Right atrium auricular region (tissue), 2 donors: Measurements from ENCODE around the gene ATP8B2. TPM values are rescaled to one million over a fixed set of nuclear protein-coding genes. Genes with fewer than 3 reads are reported as not detected.
"Not testable (repeated sequence)": the region's sequence is repeated elsewhere in the genome, so short reads cannot be mapped to it uniquely, and the experiment has no call there.

Experiments
- DNase-seq: peaks from one replicate; pipeline ENCODE4 v3.0.0-alpha.2; 2019; ENCODE audit warnings: low spot score
- H3K27ac ChIP-seq, 2 donors: fragments of 200-600 bp; sonication (generic); 1 replicate in 1 of 2; 2 replicates in 1 of 2; pipeline ENCODE4 v1.5.1; 2016 to 2019
- H3K27me3 ChIP-seq, 2 donors: fragments of 200-600 bp; sonication (generic); one replicate each; pipeline versions ENCODE4 v1.5.1 to v1.6.0; 2017 to 2019
- H3K36me3 ChIP-seq: fragments of 200-600 bp; sonication (generic); one replicate; pipeline ENCODE4 v1.5.1; 2016
- H3K4me1 ChIP-seq, 2 donors: fragments of 200-600 bp; sonication (generic); one replicate each; pipeline versions ENCODE4 v1.5.1 to v1.6.0; 2017 to 2019
- H3K4me3 ChIP-seq, 2 donors: fragments of 200-600 bp; sonication (generic); 1 replicate in 1 of 2; 2 replicates in 1 of 2; pipeline ENCODE4 v1.5.1; 2017 to 2019; ENCODE audit warnings: mild to moderate bottlenecking in 1 of 2, moderate library complexity in 1 of 2
- H3K9me3 ChIP-seq, 2 donors: fragments of 200-600 bp; sonication (generic); one replicate each; pipeline ENCODE4 v1.5.1; 2019
- total RNA-seq, 2 donors: library from RNA; depleted of rRNA; stranded (reverse); fragments of >200 nt; gene quantifications; one replicate each; pipeline ENCODE4 v1.1.0, GENCODE V29; 2016
- TF ChIP-seq, protein P1 (sequence below), 2 donors: fragments of 200-600 bp; sonication (generic); IDR thresholded peaks; one replicate each; pipeline ENCODE4 v1.5.1; 2019; ENCODE audit warnings: antibody characterized with exemption in 2 of 2

ATP8B2 gene
- total RNA-seq, 2 donors from 2014 or later, result 22.8 to 82.5 TPM

DNA sequence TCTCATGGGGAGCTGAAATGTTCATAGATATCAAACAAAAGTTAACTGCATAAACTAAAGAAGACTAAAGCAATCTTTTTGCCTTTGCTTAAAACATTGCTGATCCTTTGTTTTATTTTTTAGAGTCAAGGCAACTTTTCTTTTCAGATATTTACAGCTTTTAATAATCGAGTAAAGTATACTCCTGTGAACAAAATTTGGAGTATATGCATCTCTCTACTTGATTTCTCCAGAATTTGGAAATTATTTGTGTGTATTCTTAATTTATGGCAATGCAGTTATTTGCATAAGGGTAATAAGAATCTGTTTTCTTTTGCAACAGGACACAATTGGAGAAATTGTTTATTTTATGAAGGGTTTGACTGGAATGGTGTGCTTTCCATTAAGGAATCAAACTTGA lies 8.6 kb upstream of the ATP8B2 start:
- Histone ChIP-seq H3K27ac (no peak overlapping the region), H3K9me3 (no peaks in the 10 kb centered on the region), H3K36me3 (no peaks in the 10 kb centered on the region), H3K4me1 (peaks cover 0 to 7% of the 10 kb centered on the region in 2 donors), H3K27me3 (no peaks in the 10 kb centered on the region), H3K4me3 (no peak overlapping the region)
- DNase-seq, result no peak
- TF ChIP-seq, protein P1, sequence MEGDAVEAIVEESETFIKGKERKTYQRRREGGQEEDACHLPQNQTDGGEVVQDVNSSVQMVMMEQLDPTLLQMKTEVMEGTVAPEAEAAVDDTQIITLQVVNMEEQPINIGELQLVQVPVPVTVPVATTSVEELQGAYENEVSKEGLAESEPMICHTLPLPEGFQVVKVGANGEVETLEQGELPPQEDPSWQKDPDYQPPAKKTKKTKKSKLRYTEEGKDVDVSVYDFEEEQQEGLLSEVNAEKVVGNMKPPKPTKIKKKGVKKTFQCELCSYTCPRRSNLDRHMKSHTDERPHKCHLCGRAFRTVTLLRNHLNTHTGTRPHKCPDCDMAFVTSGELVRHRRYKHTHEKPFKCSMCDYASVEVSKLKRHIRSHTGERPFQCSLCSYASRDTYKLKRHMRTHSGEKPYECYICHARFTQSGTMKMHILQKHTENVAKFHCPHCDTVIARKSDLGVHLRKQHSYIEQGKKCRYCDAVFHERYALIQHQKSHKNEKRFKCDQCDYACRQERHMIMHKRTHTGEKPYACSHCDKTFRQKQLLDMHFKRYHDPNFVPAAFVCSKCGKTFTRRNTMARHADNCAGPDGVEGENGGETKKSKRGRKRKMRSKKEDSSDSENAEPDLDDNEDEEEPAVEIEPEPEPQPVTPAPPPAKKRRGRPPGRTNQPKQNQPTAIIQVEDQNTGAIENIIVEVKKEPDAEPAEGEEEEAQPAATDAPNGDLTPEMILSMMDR (IDR thresholded peaks at IDR 0.05), result no peak

DNA sequence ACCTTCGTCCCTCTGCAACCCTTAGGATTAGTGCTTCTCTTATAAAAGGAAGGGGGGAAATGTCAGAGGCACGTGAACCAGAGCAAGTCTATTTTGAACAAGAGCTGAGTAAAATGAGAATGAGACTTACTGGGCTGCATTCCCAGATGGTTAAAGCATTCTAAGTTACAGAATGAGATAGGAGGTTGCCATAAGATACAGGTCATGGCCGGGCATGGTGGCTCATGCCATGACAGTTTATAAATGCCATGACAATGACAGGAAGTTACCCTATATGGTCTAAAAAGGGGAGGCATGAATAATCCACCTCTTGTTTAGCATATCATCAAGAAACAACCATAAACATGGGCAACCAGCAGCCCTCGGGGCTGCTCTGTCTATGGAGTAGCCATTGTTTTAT lies 6.9 kb upstream of the ATP8B2 start:
- TF ChIP-seq, protein P1 (IDR thresholded peaks at IDR 0.05), result no peak
- no peak for DNase-seq
- Histone ChIP-seq H3K4me3 (no peak overlapping the region), H3K9me3 (no peaks in the 10 kb centered on the region), H3K4me1 (peaks cover 0 to 7% of the 10 kb centered on the region in 2 donors), H3K36me3 (no peaks in the 10 kb centered on the region), H3K27ac (no peak overlapping the region), H3K27me3 (no peaks in the 10 kb centered on the region)

DNA sequence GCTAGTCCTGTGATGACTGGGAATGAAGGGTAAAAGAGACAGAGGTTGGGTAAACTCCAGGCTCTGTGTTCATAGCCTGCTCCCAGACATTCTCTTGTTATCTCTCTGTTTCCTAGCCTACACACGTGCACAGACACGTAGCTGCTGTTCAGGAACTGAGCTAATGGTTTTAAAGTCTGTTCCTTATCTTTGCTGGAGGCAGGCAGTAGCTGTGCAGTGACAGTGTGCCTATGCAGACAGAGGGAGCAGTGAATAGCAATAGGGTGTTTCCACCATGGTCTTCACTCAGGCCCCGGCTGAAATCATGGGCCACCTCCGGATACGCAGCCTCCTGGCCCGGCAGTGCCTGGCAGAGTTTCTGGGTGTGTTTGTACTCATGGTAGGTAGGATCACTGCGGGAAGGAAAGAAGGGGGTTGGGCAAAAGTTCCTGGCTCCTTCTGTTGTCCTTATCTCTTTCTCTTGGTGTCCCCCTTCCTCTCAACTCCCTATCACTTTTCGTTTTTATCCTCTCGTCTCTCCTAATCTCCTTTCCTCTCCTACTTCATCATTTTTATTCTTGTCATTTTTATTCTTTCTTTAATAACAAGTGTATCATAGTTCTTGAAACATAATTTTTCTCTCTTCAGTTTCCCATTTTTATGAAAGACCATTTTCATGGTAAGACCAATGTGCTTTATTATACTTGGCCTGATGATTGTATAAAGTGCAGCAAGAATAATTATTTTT lies 4.3 kb upstream of the ATP8B2 start, which contains the start of gene AQP10:
Gene AQP10, plus strand, starts transcription at position 212 of the 727 bp plus-strand sequence. Its CDS starts 63 bp downstream, at position 275.
- Histone ChIP-seq H3K4me1 (peaks cover 0 to 8% of the 10 kb centered on the region in 2 donors), H3K9me3 (no peaks in the 10 kb centered on the region), H3K36me3 (no peaks in the 10 kb centered on the region), H3K4me3 (no peak within 1 kb of the TSS), H3K27me3 (no peaks in the 10 kb centered on the region), H3K27ac (no peak within 1 kb of the TSS)
- no peak for DNase-seq
- TF ChIP-seq, protein P1 (IDR thresholded peaks at IDR 0.05), result peak in 1 of 2 donors; percentile 21

DNA sequence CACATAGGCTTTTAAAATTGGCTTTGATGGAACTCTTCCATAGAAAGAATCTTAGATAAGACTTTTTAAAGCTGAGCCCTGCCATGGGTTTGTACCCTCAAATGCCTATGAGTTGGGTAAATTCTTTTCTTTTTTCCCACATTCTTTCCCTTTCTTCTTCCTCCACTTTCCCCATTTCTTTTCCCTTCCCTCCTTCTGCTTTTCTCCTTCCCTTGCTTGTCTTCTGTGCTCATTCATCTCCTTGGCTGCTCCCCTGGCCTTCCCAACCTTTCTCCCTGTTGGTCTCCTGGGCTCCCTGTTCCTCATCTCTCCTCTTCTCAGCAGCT lies 3.8 kb upstream of the ATP8B2 start:
- not testable (repeated sequence) for H3K36me3 ChIP-seq, H3K9me3 ChIP-seq, DNase-seq, H3K27me3 ChIP-seq, H3K27ac ChIP-seq, H3K4me3 ChIP-seq
- H3K4me1 ChIP-seq, result peaks cover 0 to 14% of the 10 kb centered on the region in 2 donors

DNA sequence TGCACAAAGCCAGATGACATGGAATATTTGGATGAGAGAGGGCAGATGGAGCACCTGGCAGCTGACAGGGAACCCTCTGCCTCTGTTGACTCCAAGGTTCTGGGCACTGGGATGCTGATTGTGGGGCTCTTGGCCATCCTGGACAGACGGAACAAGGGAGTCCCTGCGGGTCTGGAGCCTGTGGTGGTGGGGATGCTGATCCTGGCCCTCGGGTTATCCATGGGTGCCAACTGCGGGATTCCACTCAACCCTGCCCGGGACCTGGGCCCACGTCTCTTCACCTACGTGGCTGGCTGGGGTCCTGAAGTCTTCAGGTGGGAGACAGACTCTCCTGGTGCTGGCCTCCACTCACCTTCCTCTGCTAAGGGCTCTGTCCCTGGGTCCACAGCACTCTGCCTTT lies 1.8 kb upstream of the ATP8B2 start:
- Histone ChIP-seq H3K27me3 (no peaks in the 10 kb centered on the region), H3K4me1 (peaks cover 0 to 32% of the 10 kb centered on the region in 2 donors), H3K27ac (no peak overlapping the region), H3K4me3 (no peak overlapping the region), H3K9me3 (no peaks in the 10 kb centered on the region), H3K36me3 (no peaks in the 10 kb centered on the region)
- DNase-seq, result no peak
- TF ChIP-seq, protein P1 (IDR thresholded peaks at IDR 0.05), result no peak

DNA sequence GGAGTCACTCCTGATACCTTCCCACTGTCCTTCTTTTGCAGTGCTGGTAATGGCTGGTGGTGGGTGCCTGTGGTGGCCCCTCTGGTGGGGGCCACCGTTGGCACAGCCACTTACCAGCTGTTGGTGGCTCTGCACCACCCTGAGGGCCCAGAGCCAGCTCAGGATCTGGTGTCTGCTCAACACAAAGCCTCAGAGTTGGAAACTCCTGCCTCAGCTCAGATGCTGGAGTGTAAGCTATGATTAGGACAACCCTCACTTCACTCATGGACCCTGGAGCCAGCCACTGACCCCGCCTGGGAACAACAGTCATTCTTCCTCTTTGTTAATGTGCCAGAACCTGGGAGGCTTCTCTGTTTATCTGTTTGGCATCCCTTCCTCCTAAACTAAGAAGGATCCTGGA lies 1.1 kb upstream of the ATP8B2 start:
- no peaks in the 10 kb centered on the region for H3K36me3 ChIP-seq
- TF ChIP-seq, protein P1 (IDR thresholded peaks at IDR 0.05), result no peak
- no peaks in the 10 kb centered on the region for H3K27me3 ChIP-seq
- peak overlapping the region in 1 of 2 donors; percentile 84 for H3K4me3 ChIP-seq
- peak overlapping the region; percentile 92 to 95 for H3K27ac ChIP-seq
- H3K9me3 ChIP-seq, result no peaks in the 10 kb centered on the region
- H3K4me1 ChIP-seq, result peaks cover 0 to 38% of the 10 kb centered on the region in 2 donors
- DNase-seq, result no peak
